HepG2 (cell line): ENCODE results near the gene DUS1L. TPM values are rescaled to one million over a fixed set of nuclear protein-coding genes. Genes with fewer than 3 reads are reported as not detected.

Experiments used
- ETV5 ChIP-seq: IDR thresholded peaks from 2 replicates; pipeline ENCODE4 v1.6.1; 2018; ENCODE audit warnings: missing biosample characterization, missing genetic modification reagents, inconsistent platforms, borderline replicate concordance
- HMGXB3 ChIP-seq: sonication (generic); formaldehyde crosslinking; IDR thresholded peaks from 2 replicates; pipeline ENCODE4 v1.4.0; 2020; ENCODE audit warnings: missing genetic modification reagents, borderline replicate concordance
- HMGXB4 ChIP-seq, 2 experiments: sonication (generic) in 1 of 2; formaldehyde crosslinking in 1 of 2; IDR thresholded peaks; 2 replicates each; pipeline versions ENCODE4 v1.4.0 to v1.6.1; 2018 to 2020; ENCODE audit warnings: missing genetic modification reagents in 2 of 2, borderline replicate concordance in 1 of 2, low read depth in 1 of 2, mild to moderate bottlenecking in 1 of 2, missing biosample characterization in 1 of 2
- HNRNPL ChIP-seq: fragments of 200-400 bp; formaldehyde crosslinking; IDR thresholded peaks from 2 replicates; pipeline ENCODE4 v1.6.1; 2017; ENCODE audit warnings: mild to moderate bottlenecking, low read depth, low read length
- KDM3A ChIP-seq: IDR thresholded peaks from 2 replicates; pipeline ENCODE4 v1.6.1; 2018; ENCODE audit warnings: low read depth, missing compliant biosample characterization
- PRPF4 ChIP-seq: fragments of 200-400 bp; formaldehyde crosslinking; IDR thresholded peaks from 2 replicates; pipeline ENCODE4 v1.6.1; 2016; ENCODE audit warnings: low read length, low read depth; ENCODE audit not compliant: poor library complexity, severe bottlenecking
- RBM39 ChIP-seq: fragments of 200-400 bp; formaldehyde crosslinking; IDR thresholded peaks from one replicate; pipeline ENCODE4 v1.6.1; 2018; ENCODE audit warnings: antibody characterized with exemption, mild to moderate bottlenecking, low read depth, low read length; ENCODE audit not compliant: poor library complexity, severe bottlenecking
- SP4 ChIP-seq: sonication (generic); formaldehyde crosslinking; IDR thresholded peaks from 2 replicates; pipeline ENCODE4 v1.8.1; 2023; ENCODE audit warnings: mild to moderate bottlenecking, missing genetic modification reagents
- TBX3 ChIP-seq: fragments of 450-650 bp; IDR thresholded peaks from 2 replicates; pipeline ENCODE4 v1.6.1; 2017; ENCODE audit warnings: antibody characterized with exemption, mild to moderate bottlenecking, inconsistent platforms, borderline replicate concordance
- ZC3H4 ChIP-seq: sonication (generic); formaldehyde crosslinking; IDR thresholded peaks from 2 replicates; pipeline ENCODE4 v1.4.0; 2020; ENCODE audit warnings: missing genetic modification reagents, borderline replicate concordance
- ZNF276 ChIP-seq: sonication (generic); formaldehyde crosslinking; IDR thresholded peaks from 2 replicates; pipeline ENCODE4 v1.4.0; 2020; ENCODE audit warnings: mild to moderate bottlenecking, low read depth, missing genetic modification reagents
- ZNF501 ChIP-seq: sonication (generic); formaldehyde crosslinking; IDR thresholded peaks from 2 replicates; pipeline ENCODE4 v1.5.1; 2020; ENCODE audit warnings: mild to moderate bottlenecking, moderate library complexity, missing genetic modification reagents
- ZNF678 ChIP-seq: sonication (generic); formaldehyde crosslinking; IDR thresholded peaks from 2 replicates; pipeline ENCODE4 v1.4.0; 2020; ENCODE audit warnings: mild to moderate bottlenecking, missing genetic modification reagents
- ZNF713 ChIP-seq: sonication (generic); formaldehyde crosslinking; IDR thresholded peaks from 2 replicates; pipeline ENCODE4 v1.4.0; 2020; ENCODE audit warnings: mild to moderate bottlenecking, missing genetic modification reagents
- ZSCAN31 ChIP-seq: sonication (generic); formaldehyde crosslinking; IDR thresholded peaks from 2 replicates; pipeline ENCODE4 v1.5.0; 2020; ENCODE audit warnings: low read depth, mild to moderate bottlenecking, missing genetic modification reagents
- polyA plus RNA-seq, 8 experiments: library from polyadenylated mRNA; depleted of rRNA in 3 of 8; stranded (reverse) in 7 of 8; unstranded in 1 of 8; fragments of >200 nt; fragmentation: Illumina TruSeq in 4 of 8; extraction: Trizol in 4 of 8; gene quantifications; 2 replicates each; pipeline versions ENCODE4 v1.2.1 to v1.2.3, GENCODE V29; 2011 to 2016; ENCODE audit warnings: low read depth in 4 of 8, missing spikeins in 1 of 8, mixed read lengths in 1 of 8; ENCODE audit not compliant: insufficient read depth in 1 of 8
- total RNA-seq, 5 experiments: library from RNA; depleted of rRNA; stranded (reverse); fragments of >200 nt; fragmentation: Illumina TruSeq; extraction: Trizol; gene quantifications; 2 replicates each; pipeline ENCODE4 v1.2.3, GENCODE V29; 2016; ENCODE audit warnings: low read depth in 1 of 5

The DUS1L gene
- total and polyA plus RNA-seq, 2 of the 13 experiments (the other 11 are each of a cell fraction or from before 2014, with no cell fraction given): 81.0 to 109 TPM

- TF ChIP-seq ZNF276 (CRISPR knock-in tag): peak; percentile 46; the same call in 1 of the 2 replicates
- peak; percentile 74; the same call in 1 of the 2 replicates for TF ChIP-seq ZSCAN31 (CRISPR knock-in tag)
- TF ChIP-seq HMGXB4 (CRISPR knock-in tag; IDR thresholded peaks at IDR 0.05; ENCODE audit: borderline replicate concordance in 1 of 2, low read depth in 1 of 2): peak in 1 of 2 experiments; percentile 48; a peak in 1 of 4 replicates
- TF ChIP-seq ZNF713 (CRISPR knock-in tag): no peak
- TF ChIP-seq HMGXB3: no peak
- TF ChIP-seq SP4 (CRISPR knock-in tag): 0 out of 2 replicates have a peak, but pooled peaks have one; percentile 3
- TF ChIP-seq TBX3: 0 out of 2 replicates have a peak, but pooled peaks have one; percentile 15
- no peak for TF ChIP-seq KDM3A (CRISPR knock-in tag)
- peak; percentile 57; the same call in 1 of the 2 replicates for TF ChIP-seq ZNF501 (CRISPR knock-in tag)
- TF ChIP-seq ZNF678 (CRISPR knock-in tag): no peak
- no peak for TF ChIP-seq ZC3H4
- peak; percentile 65; the same call in 1 of the 2 replicates for TF ChIP-seq HNRNPL
- TF ChIP-seq PRPF4: no peak
- peak; percentile 18 for TF ChIP-seq RBM39
- TF ChIP-seq ETV5 (CRISPR knock-in tag): peak; percentile 16; the same call in 1 of the 2 replicates
Measured at GRCh38 chr17:82064433-82065192, 991 bp downstream of the DUS1L start (continued).
